ENCODE results near the gene USP34.

DNA sequence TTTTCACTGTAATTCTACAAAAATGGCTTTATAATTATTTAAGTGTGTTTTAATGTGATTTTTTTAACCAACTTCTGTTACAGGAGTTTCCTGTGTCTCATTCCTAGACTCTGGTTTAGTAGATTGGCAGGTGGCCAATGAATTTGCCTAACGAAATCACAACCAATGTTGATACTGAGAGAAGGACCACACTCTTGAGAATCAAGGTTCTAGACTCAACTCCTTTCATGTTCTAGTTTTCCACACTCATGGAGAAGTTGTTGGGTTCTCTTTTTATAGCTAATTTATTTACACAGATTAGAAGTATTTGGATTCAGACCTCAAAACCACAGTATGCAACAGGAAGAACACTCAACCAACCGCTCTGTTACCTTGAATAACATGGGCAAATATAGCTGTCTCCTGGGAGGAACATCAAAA is 22.6 kb upstream of the USP34 start:
- TF ChIP-seq ZNF274 (IDR thresholded peaks at IDR 0.05; ENCODE audit: low read depth, low read length): no peak
- TF ChIP-seq YY1 (IDR thresholded peaks at IDR 0.05; ENCODE audit: insufficient read depth, insufficient read length): no peak
- no peak for TF ChIP-seq SUZ12 (IDR thresholded peaks at IDR 0.05; ENCODE audit: extremely low read depth, insufficient read depth, insufficient read length)

Measured in NT2/D1 (cell line).